ENCODE measurements around the gene MMP3. TPM values are rescaled to one million over a fixed set of nuclear protein-coding genes. Genes with fewer than 3 reads are reported as not detected.
A peak's percentile ranks its signal among the peaks of the same experiment; 100 is the strongest.

The MMP3 gene
- total RNA-seq, 1 donor from 2014 or later: not detected

- Histone ChIP-seq H3K9me3 (no peaks in the 10 kb centered on the region), H3K27me3 (no peaks in the 10 kb centered on the region), H3K36me3 (no peaks in the 10 kb centered on the region), H3K4me1 (no peaks in the 10 kb centered on the region), H3K27ac (no peak overlapping the region), H3K4me3 (no peak overlapping the region)
- DNase-seq: no peak
- intact Hi-C loops (cut with DNase I): no loop called here
- no peak for TF ChIP-seq CTCF (IDR thresholded peaks at IDR 0.05)
- no peak for ATAC-seq
Observed at GRCh38 chr11:102819491-102819890, 23.9 kb downstream of the MMP3 start.

GRCh38 chr11:102813484-102813883, 29.9 kb downstream of the MMP3 start:
- H3K4me3 ChIP-seq: no peak overlapping the region
- no peaks in the 10 kb centered on the region for H3K27me3 ChIP-seq
- no peaks in the 10 kb centered on the region for H3K9me3 ChIP-seq
- DNase-seq: no peak
- no peak for TF ChIP-seq CTCF (IDR thresholded peaks at IDR 0.05)
- H3K27ac ChIP-seq: no peak overlapping the region
- intact Hi-C loops (cut with DNase I): no loop called here
- no peaks in the 10 kb centered on the region for H3K4me1 ChIP-seq
- H3K36me3 ChIP-seq: no peaks in the 10 kb centered on the region
- no peak for ATAC-seq

GRCh38 chr11:102812188-102812587, 31.2 kb downstream of the MMP3 start:
- no peaks in the 10 kb centered on the region for H3K9me3 ChIP-seq
- ATAC-seq (no peak), DNase-seq (no peak)
- H3K36me3 ChIP-seq: no peaks in the 10 kb centered on the region
- TF ChIP-seq CTCF (IDR thresholded peaks at IDR 0.05): no peak
- no peak overlapping the region for H3K27ac ChIP-seq
- H3K27me3 ChIP-seq: no peaks in the 10 kb centered on the region
- no peak overlapping the region for H3K4me3 ChIP-seq
- intact Hi-C loops (cut with DNase I): no loop called here
- no peaks in the 10 kb centered on the region for H3K4me1 ChIP-seq

GRCh38 chr11:102810950-102811660, 32.3 kb downstream of the MMP3 start:
- Histone ChIP-seq H3K36me3 (no peaks in the 10 kb centered on the region), H3K4me1 (no peaks in the 10 kb centered on the region), H3K27me3 (no peaks in the 10 kb centered on the region), H3K9me3 (no peaks in the 10 kb centered on the region), H3K4me3 (no peak overlapping the region), H3K27ac (no peak overlapping the region)
- ATAC-seq: peak; percentile 49
- intact Hi-C loops (cut with DNase I): no loop called here
- peak; percentile 47 for TF ChIP-seq CTCF (IDR thresholded peaks at IDR 0.05)
- no peak for DNase-seq

- DNase-seq: no peak
- no peaks in the 10 kb centered on the region for H3K27me3 ChIP-seq
- H3K4me1 ChIP-seq: no peaks in the 10 kb centered on the region
- ATAC-seq: no peak
- TF ChIP-seq CTCF (IDR thresholded peaks at IDR 0.05): no peak
- intact Hi-C loops (cut with DNase I): no loop called here
- no peak overlapping the region for H3K4me3 ChIP-seq
- H3K27ac ChIP-seq: no peak overlapping the region
- no peaks in the 10 kb centered on the region for H3K9me3 ChIP-seq
- no peaks in the 10 kb centered on the region for H3K36me3 ChIP-seq
Observed at GRCh38 chr11:102809971-102810370, 33.4 kb downstream of the MMP3 start.

- no peak for TF ChIP-seq CTCF (IDR thresholded peaks at IDR 0.05)
Observed at GRCh38 chr11:102807921-102808320, 35.5 kb downstream of the MMP3 start.

More at GRCh38 chr11:102807921-102808320, 35.5 kb downstream of the MMP3 start:
- no peak overlapping the region for H3K4me3 ChIP-seq
- H3K9me3 ChIP-seq: no peaks in the 10 kb centered on the region
- peak; percentile 65 for DNase-seq
- no peak overlapping the region for H3K27ac ChIP-seq
- no peaks in the 10 kb centered on the region for H3K4me1 ChIP-seq
- H3K27me3 ChIP-seq: no peaks in the 10 kb centered on the region
- intact Hi-C loops (cut with DNase I): no loop called here
- peak; percentile 58 for ATAC-seq
- H3K36me3 ChIP-seq: no peaks in the 10 kb centered on the region
